HG03565 (cell line): ENCODE results near the gene WBP4.
A peak's percentile ranks its signal among the peaks of the same experiment; 100 is the strongest.
"Not testable (repeated sequence)": the region's sequence is repeated elsewhere in the genome, so short reads cannot be mapped to it uniquely, and the experiment has no call there.

Experiments used
- ATAC-seq: cut with Tn5 transposase; IDR thresholded peaks from one replicate; pipeline ENCODE4 v1.9.1; 2021; ENCODE audit warnings: mild to moderate bottlenecking, moderate library complexity; ENCODE audit not compliant: unreplicated experiment

Gene WBP4

GRCh38 chr13:41042419-41042818, 18.9 kb upstream of the WBP4 start:
- not testable (repeated sequence) for ATAC-seq

GRCh38 chr13:41048640-41049039, 12.7 kb upstream of the WBP4 start:
- no peak for ATAC-seq

GRCh38 chr13:41049480-41050440, 11.5 kb upstream of the WBP4 start:
- ATAC-seq: no peak

- ATAC-seq: no peak
These were observed 8.9 kb upstream of the WBP4 start for GRCh38 chr13:41052441-41052840.

- ATAC-seq: peak; percentile 68
These were observed 7.9 kb upstream of the WBP4 start for GRCh38 chr13:41053384-41053826.

GRCh38 chr13:41054212-41054877, 7.0 kb upstream of the WBP4 start:
- no peak for ATAC-seq

GRCh38 chr13:41054919-41055619, 6.2 kb upstream of the WBP4 start:
- no peak for ATAC-seq

GRCh38 chr13:41056194-41056593, 5.1 kb upstream of the WBP4 start:
- no peak for ATAC-seq

- no peak for ATAC-seq
These were observed 4.2 kb upstream of the WBP4 start for GRCh38 chr13:41056826-41057711.

GRCh38 chr13:41058295-41059070, 2.8 kb upstream of the WBP4 start:
- no peak for ATAC-seq

GRCh38 chr13:41059456-41060081, 1.7 kb upstream of the WBP4 start:
- no peak for ATAC-seq

- ATAC-seq: peak; percentile 22
These were observed 1.1 kb upstream of the WBP4 start for GRCh38 chr13:41060082-41060723.

- peak; percentile 17 for ATAC-seq
These were observed 610 bp upstream of the WBP4 start for GRCh38 chr13:41060724-41061074.

- no peak for ATAC-seq
These were observed 867 bp downstream of the WBP4 start for GRCh38 chr13:41061914-41062837.

- ATAC-seq: no peak
These were observed 3.2 kb downstream of the WBP4 start for GRCh38 chr13:41064493-41064892.

GRCh38 chr13:41065078-41065477, 3.8 kb downstream of the WBP4 start:
- no peak for ATAC-seq

GRCh38 chr13:41074523-41074922, 13.2 kb downstream of the WBP4 start:
- no peak for ATAC-seq

GRCh38 chr13:41075034-41075433, 13.7 kb downstream of the WBP4 start:
- no peak for ATAC-seq
